ENCODE measurements around the gene CYP21A2.
"Not testable (repeated sequence)": the region's sequence is repeated elsewhere in the genome, so short reads cannot be mapped to it uniquely, and the experiment has no call there.

The CYP21A2 gene

GRCh38 chr6:32056254-32056653, 18.0 kb downstream of the CYP21A2 start:
- DNase-seq: no peak

GRCh38 chr6:32057966-32058365, 19.8 kb downstream of the CYP21A2 start:
- DNase-seq: no peak

- DNase-seq: no peak
These were observed 20.3 kb downstream of the CYP21A2 start for GRCh38 chr6:32058511-32058963.

- DNase-seq: no peak
These were observed 22.9 kb downstream of the CYP21A2 start for GRCh38 chr6:32060966-32061655.

GRCh38 chr6:32064706-32065105, 26.5 kb downstream of the CYP21A2 start:
- no peak for DNase-seq

GRCh38 chr6:32067521-32067920, 29.3 kb downstream of the CYP21A2 start:
- DNase-seq: not testable (repeated sequence)

- not testable (repeated sequence) for DNase-seq
These were observed 30.1 kb downstream of the CYP21A2 start for GRCh38 chr6:32068315-32068714.

- no peak for DNase-seq
These were observed 30.7 kb downstream of the CYP21A2 start for GRCh38 chr6:32068867-32069266.

GRCh38 chr6:32069460-32069859, 31.2 kb downstream of the CYP21A2 start:
- no peak for DNase-seq

GRCh38 chr6:32069878-32070515, 31.8 kb downstream of the CYP21A2 start:
- no peak for DNase-seq

- DNase-seq: no peak
These were observed 32.8 kb downstream of the CYP21A2 start for GRCh38 chr6:32070814-32071543.

- no peak for DNase-seq
These were observed 34.9 kb downstream of the CYP21A2 start for GRCh38 chr6:32073101-32073500.

- DNase-seq: no peak
These were observed 35.4 kb downstream of the CYP21A2 start for GRCh38 chr6:32073613-32074012.

- no peak for DNase-seq
These were observed 36.8 kb downstream of the CYP21A2 start for GRCh38 chr6:32074996-32075532.

GRCh38 chr6:32075781-32076180, 37.6 kb downstream of the CYP21A2 start:
- DNase-seq: no peak

- no peak for DNase-seq
These were observed 38.1 kb downstream of the CYP21A2 start for GRCh38 chr6:32076321-32076809.

GRCh38 chr6:32079566-32080290, 41.5 kb downstream of the CYP21A2 start:
- DNase-seq: no peak

- no peak for DNase-seq
These were observed 43.2 kb downstream of the CYP21A2 start for GRCh38 chr6:32081168-32081990.

GRCh38 chr6:32082478-32082877, 44.3 kb downstream of the CYP21A2 start:
- DNase-seq: no peak

GRCh38 chr6:32082935-32083334, 44.7 kb downstream of the CYP21A2 start:
- DNase-seq: no peak

- no peak for DNase-seq
These were observed 45.9 kb downstream of the CYP21A2 start for GRCh38 chr6:32083812-32084768.
